GM21619 (cell line): ENCODE data around the gene SMAGP.
"Not testable (repeated sequence)": the region's sequence is repeated elsewhere in the genome, so short reads cannot be mapped to it uniquely, and the experiment has no call there.

ENCODE experiments used
- ATAC-seq: cut with Tn5 transposase; IDR thresholded peaks from one replicate; pipeline ENCODE4 v1.9.1; 2021; ENCODE audit not compliant: unreplicated experiment

Gene SMAGP

DNA sequence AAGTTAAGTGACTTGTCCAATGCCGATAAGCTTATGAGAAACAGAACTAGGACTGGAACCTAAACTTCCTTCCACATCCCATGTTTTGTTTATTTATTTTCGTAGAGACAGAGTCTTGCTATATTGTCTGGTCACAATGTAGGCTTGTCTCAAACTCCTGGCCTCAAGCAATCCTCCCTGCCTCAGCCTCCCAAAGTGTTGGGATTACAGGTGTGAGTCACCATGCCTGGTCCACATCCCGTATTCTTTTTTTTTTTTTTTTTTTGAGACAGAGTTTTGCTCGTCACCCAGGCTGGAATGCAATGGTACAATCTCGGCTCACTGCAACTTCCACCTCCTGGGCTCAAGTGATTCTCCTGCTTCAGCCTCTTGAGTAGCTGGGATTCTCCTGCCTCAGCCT lies 43.1 kb downstream of the SMAGP start:
- not testable (repeated sequence) for ATAC-seq

GRCh38 chr12:51225771-51226170 lies 44.4 kb downstream of the SMAGP start:
- ATAC-seq: no peak

DNA sequence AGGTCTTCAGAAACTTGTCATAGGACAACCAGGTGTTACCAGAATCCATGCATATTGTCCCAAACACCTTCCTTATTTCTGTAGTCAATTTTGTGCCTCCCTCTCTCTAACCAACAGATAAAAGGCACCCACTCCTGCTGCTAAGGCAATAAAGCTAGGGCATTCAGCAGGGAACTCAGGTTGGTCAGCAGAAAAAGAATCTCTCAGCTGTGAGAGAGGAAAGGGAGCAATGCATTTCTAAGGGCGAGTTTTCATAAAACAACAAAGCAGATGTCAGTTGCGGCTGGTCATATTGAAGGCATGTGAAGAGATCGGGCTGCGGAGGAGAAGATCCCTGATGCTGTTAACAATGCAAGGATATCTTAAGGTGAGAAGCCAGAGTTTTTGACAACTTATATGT lies 45.0 kb downstream of the SMAGP start:
- no peak for ATAC-seq

DNA sequence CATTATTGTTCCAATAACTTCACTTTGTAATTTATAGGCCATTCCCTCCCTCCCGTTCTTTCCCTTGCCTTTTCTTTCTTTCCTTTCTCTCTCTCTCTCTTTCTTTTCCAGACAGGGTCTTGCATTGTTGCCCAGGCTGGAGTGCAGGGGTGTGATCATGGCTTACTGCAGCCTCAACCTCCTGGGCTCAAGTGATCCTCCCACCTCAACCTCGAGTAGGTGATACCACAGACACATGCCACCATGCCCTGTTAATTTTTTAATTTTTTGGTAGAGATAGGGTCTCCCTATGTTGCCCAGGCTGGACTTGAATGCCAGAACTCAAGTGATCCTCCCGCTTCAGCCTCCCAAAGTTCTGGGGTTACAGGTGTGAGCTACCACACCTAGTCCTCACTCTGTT lies 45.6 kb downstream of the SMAGP start:
- no peak for ATAC-seq

- no peak for ATAC-seq
Measured at GRCh38 chr12:51222461-51222860, 47.8 kb downstream of the SMAGP start.

GRCh38 chr12:51219857-51220256 lies 50.4 kb downstream of the SMAGP start:
- not testable (repeated sequence) for ATAC-seq

DNA sequence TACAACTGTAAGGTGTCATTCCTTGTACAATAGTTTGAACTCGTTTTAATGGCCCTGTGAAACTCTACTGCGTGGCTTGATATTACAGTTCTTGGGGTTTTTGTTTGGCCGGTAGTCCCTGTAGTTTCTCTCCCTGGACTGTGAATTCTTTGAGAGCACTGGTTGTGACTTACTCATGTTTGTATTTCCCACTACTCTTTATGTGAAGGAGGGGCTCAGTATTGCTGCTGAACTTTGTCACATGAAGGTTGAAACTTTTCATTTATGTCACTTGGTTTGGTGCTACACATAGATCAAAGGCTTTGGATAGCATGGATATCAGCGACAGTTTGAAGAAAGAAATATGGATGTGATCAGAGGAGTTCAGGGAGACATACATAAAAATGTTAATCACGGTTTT lies 50.9 kb downstream of the SMAGP start:
- ATAC-seq: no peak

DNA sequence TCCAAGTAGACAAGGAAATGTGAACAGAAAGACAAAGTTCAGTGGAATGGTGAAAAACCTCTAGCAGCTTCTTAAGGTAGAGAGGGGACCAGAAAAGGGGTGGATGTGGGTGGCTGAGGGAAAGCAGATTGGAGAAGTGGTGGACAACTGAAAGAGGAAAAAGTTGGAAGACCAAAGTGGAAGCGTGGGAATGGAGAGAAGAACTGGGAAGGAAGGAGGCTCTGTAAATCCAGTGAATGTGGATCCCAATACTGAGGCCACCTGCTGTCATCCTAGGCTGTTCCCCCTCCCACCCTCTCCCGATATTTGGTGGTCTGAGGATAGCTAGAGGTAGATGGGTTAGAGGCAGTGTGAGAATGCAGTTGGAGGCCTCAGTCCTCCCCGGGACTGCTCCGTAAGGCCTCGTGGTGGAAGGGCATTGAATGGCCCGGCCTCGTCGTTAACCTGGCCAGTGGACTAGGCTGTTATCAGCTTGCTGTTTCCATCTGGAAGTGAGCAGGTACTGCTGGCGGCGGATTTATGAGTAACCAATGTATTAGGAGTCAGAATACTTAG lies 51.5 kb downstream of the SMAGP start:
- ATAC-seq: peak; percentile 3

GRCh38 chr12:51217968-51218606 lies 52.1 kb downstream of the SMAGP start, which contains the start of gene POU6F1:
Gene POU6F1, minus strand, starts transcription at chr12:51218062. Its CDS starts 11,226 bp downstream, at chr12:51206836.
- ATAC-seq: peak; percentile 72

DNA sequence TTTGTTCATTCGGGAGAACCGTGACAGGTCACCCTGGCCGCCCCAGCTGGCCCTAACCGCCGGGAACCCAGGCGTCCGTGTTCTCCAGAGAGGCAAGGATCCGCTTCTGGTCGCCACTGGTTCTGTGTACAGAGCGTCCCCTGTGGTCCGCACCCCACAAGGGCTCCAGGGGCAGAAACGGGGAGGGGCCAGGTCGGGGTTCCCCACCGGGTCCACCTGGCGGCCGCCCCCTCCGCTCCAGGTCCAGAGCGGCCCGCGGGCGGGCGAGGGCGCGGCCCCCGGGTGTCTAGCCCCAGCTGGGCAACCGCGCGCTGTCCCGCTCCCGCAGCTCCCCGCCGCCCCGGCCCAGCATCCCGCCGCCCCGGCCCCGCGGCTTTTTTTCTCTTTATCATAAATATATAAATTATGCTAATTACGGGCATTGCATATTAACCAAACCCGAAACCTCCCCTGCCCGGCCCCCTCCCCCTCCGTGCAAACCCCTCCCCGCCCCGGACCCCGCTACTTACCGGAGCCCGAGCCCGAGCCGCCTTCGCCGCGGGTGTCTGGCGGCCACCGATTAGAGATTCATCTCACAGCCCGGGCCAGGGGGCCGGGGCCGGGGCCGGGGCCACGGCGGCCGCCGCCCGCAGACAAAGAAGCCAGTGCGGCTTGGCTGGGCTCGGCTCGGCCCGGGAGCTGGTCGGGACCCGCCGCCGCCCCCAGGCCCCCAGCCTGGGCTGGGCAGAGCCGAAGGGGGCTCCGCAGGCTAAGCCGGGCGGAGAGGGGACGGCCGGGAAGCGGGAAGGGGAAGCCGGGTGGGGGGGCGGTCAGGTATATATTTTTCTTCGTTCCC lies 52.9 kb downstream of the SMAGP start:
- peak; percentile 23 for ATAC-seq

- no peak for ATAC-seq
Measured at GRCh38 chr12:51216642-51217041, 53.6 kb downstream of the SMAGP start.

DNA sequence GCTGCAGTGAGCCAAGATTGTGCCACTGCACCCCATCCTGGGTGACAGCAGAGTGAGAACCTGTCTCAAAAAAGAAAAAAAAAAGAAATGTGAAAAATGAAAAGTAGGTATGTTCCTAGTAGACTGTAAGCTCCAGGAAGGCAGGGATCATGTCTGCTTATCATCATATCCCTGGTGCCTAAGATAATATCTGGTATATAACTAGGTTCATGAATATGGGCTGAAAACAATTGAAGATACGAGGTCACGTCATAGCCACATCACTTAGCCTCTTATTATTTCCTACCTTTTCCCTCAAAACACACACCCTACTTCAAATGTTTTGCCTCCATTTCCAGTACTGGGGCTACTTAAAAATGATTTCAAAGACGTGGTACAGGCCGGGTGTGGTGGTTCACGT lies 55.3 kb downstream of the SMAGP start:
- no peak for ATAC-seq

GRCh38 chr12:51210690-51211395 lies 59.4 kb downstream of the SMAGP start:
- ATAC-seq: no peak

DNA sequence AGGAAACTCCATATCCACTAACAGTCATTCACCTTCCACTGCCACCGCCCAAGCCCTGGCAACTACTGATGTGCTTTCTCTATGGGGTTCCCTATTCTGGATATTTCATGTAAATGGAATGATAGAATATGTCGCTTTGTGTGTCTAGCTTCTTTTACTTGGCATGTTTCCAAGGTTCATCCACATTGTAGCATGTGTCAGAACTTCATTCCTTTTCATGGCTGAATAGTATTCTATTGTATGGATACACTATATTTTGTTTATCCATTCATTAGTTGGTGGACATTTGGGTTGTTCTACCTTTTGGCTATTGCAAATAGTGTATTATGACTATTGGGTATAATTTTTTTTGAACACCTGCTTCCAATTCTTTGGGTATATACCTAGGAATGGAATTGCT lies 61.0 kb downstream of the SMAGP start:
- no peak for ATAC-seq

GRCh38 chr12:51208016-51208660 lies 62.1 kb downstream of the SMAGP start:
- ATAC-seq: no peak

- ATAC-seq: no peak
Measured at GRCh38 chr12:51205350-51205749, 64.9 kb downstream of the SMAGP start.

- ATAC-seq: no peak
Measured at GRCh38 chr12:51202718-51203117, 67.5 kb downstream of the SMAGP start.

- no peak for ATAC-seq
Measured at GRCh38 chr12:51200806-51201205, 69.4 kb downstream of the SMAGP start.

- no peak for ATAC-seq
Measured at GRCh38 chr12:51200156-51200555, 70.1 kb downstream of the SMAGP start.

GRCh38 chr12:51199366-51199945 lies 70.8 kb downstream of the SMAGP start:
- ATAC-seq: no peak
